WTC11 (cell line): ENCODE results near the gene SPINK2.

ENCODE experiments used
- CREM ChIP-seq: sonication (generic); formaldehyde crosslinking; IDR thresholded peaks from 2 replicates; pipeline ENCODE4 v1.8.1; 2022; ENCODE audit warnings: mild to moderate bottlenecking, missing genetic modification reagents, moderate library complexity
- ESRRA ChIP-seq: sonication (generic); formaldehyde crosslinking; IDR thresholded peaks from 2 replicates; pipeline ENCODE4 v1.8.1; 2022; ENCODE audit warnings: mild to moderate bottlenecking, missing genetic modification reagents, borderline replicate concordance
- ZNF263 ChIP-seq: sonication (generic); formaldehyde crosslinking; IDR thresholded peaks from 2 replicates; pipeline ENCODE4 v1.8.1; 2022; ENCODE audit warnings: low read depth, mild to moderate bottlenecking, moderate library complexity, missing genetic modification reagents
- ZNF671 ChIP-seq: fragments of 250-450 bp; sonication (Bioruptor Pico); IDR thresholded peaks from 2 replicates; pipeline ENCODE4 v1.8.0; 2021; ENCODE audit warnings: mild to moderate bottlenecking
- TF ChIP-seq, protein P1 (sequence below): fragments of 200-600 bp; IDR thresholded peaks from 2 replicates; pipeline ENCODE4 v1.8.0; 2022; ENCODE audit warnings: antibody characterized with exemption

DNA sequence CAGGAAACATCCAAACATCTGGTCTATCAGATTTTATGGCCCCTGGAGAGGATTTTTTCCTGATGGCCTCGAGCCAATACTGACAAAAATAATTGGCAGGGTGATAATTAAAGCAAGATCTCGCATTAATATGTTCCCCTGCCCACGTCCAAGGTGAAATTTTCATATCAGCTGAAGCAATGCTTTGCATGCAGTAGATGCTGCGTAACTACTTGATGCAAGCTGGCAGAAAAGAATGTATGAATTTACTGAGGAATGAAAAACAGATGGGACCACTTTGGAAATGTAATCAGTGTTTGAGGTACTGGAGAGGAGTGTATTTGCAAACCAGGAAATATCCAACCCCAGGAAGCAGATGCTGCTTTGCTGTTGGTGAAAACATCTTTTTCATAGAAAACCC is 49.4 kb upstream of the SPINK2 start:
- TF ChIP-seq, protein P1, sequence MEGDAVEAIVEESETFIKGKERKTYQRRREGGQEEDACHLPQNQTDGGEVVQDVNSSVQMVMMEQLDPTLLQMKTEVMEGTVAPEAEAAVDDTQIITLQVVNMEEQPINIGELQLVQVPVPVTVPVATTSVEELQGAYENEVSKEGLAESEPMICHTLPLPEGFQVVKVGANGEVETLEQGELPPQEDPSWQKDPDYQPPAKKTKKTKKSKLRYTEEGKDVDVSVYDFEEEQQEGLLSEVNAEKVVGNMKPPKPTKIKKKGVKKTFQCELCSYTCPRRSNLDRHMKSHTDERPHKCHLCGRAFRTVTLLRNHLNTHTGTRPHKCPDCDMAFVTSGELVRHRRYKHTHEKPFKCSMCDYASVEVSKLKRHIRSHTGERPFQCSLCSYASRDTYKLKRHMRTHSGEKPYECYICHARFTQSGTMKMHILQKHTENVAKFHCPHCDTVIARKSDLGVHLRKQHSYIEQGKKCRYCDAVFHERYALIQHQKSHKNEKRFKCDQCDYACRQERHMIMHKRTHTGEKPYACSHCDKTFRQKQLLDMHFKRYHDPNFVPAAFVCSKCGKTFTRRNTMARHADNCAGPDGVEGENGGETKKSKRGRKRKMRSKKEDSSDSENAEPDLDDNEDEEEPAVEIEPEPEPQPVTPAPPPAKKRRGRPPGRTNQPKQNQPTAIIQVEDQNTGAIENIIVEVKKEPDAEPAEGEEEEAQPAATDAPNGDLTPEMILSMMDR: no peak
- TF ChIP-seq ESRRA (no peak), CREM (CRISPR knock-in tag) (no peak), ZNF263 (CRISPR knock-in tag) (no peak), ZNF671 (CRISPR knock-in tag) (no peak)
